ENCODE data around the gene COL4A4. TPM values are rescaled to one million over a fixed set of nuclear protein-coding genes. Genes with fewer than 3 reads are reported as not detected.

Gene COL4A4
- total and polyA plus RNA-seq, 2 experiments from 2014 or later = 1.3 to 3.1 TPM

- TF ChIP-seq, protein P1, sequence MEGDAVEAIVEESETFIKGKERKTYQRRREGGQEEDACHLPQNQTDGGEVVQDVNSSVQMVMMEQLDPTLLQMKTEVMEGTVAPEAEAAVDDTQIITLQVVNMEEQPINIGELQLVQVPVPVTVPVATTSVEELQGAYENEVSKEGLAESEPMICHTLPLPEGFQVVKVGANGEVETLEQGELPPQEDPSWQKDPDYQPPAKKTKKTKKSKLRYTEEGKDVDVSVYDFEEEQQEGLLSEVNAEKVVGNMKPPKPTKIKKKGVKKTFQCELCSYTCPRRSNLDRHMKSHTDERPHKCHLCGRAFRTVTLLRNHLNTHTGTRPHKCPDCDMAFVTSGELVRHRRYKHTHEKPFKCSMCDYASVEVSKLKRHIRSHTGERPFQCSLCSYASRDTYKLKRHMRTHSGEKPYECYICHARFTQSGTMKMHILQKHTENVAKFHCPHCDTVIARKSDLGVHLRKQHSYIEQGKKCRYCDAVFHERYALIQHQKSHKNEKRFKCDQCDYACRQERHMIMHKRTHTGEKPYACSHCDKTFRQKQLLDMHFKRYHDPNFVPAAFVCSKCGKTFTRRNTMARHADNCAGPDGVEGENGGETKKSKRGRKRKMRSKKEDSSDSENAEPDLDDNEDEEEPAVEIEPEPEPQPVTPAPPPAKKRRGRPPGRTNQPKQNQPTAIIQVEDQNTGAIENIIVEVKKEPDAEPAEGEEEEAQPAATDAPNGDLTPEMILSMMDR (conservative IDR thresholded peaks at IDR 0.05; ENCODE audit: low read depth in 2 of 2) = no peak
- no peak for TF ChIP-seq ZNF114 (CRISPR knock-in tag; IDR thresholded peaks at IDR 0.05)
- no peak for TF ChIP-seq EZH2phosphoT487 (IDR thresholded peaks at IDR 0.05; ENCODE audit: unreplicated experiment)
- no peak for TF ChIP-seq STAT1 (IDR thresholded peaks at IDR 0.05; ENCODE audit: unreplicated experiment)
- no peak for TF ChIP-seq JUNB (IDR thresholded peaks at IDR 0.05; ENCODE audit: unreplicated experiment)
These were observed 125.3 kb downstream of the COL4A4 start (continued) for GRCh38 chr2:227038550-227039189.

GRCh38 chr2:227036527-227036926 is 127.5 kb downstream of the COL4A4 start:
- no peaks in the 10 kb centered on the region for H3K27me3 Mint-ChIP-seq (ENCODE audit: insufficient read depth, low read depth, poor library complexity)
- Histone ChIP-seq H3K4me3 (no peak overlapping the region), H3K4me1 (ENCODE audit: insufficient read depth) (no peaks in the 10 kb centered on the region), H2AFZ (no peak overlapping the region), H3K27ac (ENCODE audit: low read depth) (no peak overlapping the region), H3K79me2 (replicated peaks; ENCODE audit: insufficient read depth) (no peaks in the 10 kb centered on the region), H3K36me3 (ENCODE audit: insufficient read depth) (no peaks in the 10 kb centered on the region), H3F3A (replicated peaks; ENCODE audit: low read depth) (no peaks in the 10 kb centered on the region), H3K4me2 (no peak overlapping the region), H3K27me3 (ENCODE audit: insufficient read depth) (no peaks in the 10 kb centered on the region), H4K20me1 (replicated peaks; ENCODE audit: insufficient read depth) (no peaks in the 10 kb centered on the region), H3K9me2 (ENCODE audit: insufficient read depth) (no peaks in the 10 kb centered on the region)
- H3K36me3 Mint-ChIP-seq (ENCODE audit: low read depth) = no peaks in the 10 kb centered on the region
- H3K4me3 Mint-ChIP-seq = no peak overlapping the region
- H3K4me1 Mint-ChIP-seq = no peaks in the 10 kb centered on the region
- TF ChIP-seq REST (IDR thresholded peaks at IDR 0.05; ENCODE audit: unreplicated experiment) (no peak), EZH2 (IDR thresholded peaks at IDR 0.05; ENCODE audit: low read depth, unreplicated experiment) (no peak), POLR2AphosphoS5 (IDR thresholded peaks at IDR 0.05; ENCODE audit: low read depth) (no peak), JUNB (IDR thresholded peaks at IDR 0.05; ENCODE audit: unreplicated experiment) (no peak), NANOG (IDR thresholded peaks at IDR 0.05; ENCODE audit: borderline replicate concordance) (no peak)
- TF ChIP-seq, protein P2, sequence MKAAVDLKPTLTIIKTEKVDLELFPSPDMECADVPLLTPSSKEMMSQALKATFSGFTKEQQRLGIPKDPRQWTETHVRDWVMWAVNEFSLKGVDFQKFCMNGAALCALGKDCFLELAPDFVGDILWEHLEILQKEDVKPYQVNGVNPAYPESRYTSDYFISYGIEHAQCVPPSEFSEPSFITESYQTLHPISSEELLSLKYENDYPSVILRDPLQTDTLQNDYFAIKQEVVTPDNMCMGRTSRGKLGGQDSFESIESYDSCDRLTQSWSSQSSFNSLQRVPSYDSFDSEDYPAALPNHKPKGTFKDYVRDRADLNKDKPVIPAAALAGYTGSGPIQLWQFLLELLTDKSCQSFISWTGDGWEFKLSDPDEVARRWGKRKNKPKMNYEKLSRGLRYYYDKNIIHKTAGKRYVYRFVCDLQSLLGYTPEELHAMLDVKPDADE (IDR thresholded peaks at IDR 0.05) = no peak
- H3K27ac Mint-ChIP-seq = no peak overlapping the region
- H3K9me3 Mint-ChIP-seq = no peaks in the 10 kb centered on the region
- DNase-seq (ENCODE audit: low spot score) (no peak), ATAC-seq (no peak)
